Astrocyte (in vitro differentiated cells and primary cell): ENCODE results near the gene PKP3. TPM values are rescaled to one million over a fixed set of nuclear protein-coding genes. Genes with fewer than 3 reads are reported as not detected.

Experiments
- DNase-seq: peaks from one replicate; pipeline ENCODE4 v3.0.0-alpha.2; 2010; ENCODE audit warnings: low read depth
- FAIRE-seq: peaks from 2 replicates; lab custom pipeline; 2011; peaks lifted over from hg19 to GRCh38; lab: Jason Lieb, UNC
- H2AFZ ChIP-seq: 2 replicates; pipeline ENCODE4 v1.6.0; 2012; ENCODE audit warnings: low read depth, low read length, inconsistent platforms
- H3K27ac ChIP-seq: 2 replicates; pipeline ENCODE4 v1.5.1; 2011; ENCODE audit warnings: low read depth, low read length, inconsistent platforms
- H3K27me3 ChIP-seq: 2 replicates; pipeline ENCODE4 v1.6.0; 2011; ENCODE audit warnings: low read length, inconsistent platforms; ENCODE audit not compliant: insufficient read depth
- H3K36me3 ChIP-seq: 2 replicates; pipeline ENCODE4 v1.5.1; 2011; ENCODE audit warnings: low read length, inconsistent platforms; ENCODE audit not compliant: insufficient read depth
- H3K4me1 ChIP-seq: 2 replicates; pipeline ENCODE4 v1.5.1; 2011; ENCODE audit warnings: low read length, inconsistent platforms; ENCODE audit not compliant: insufficient read depth
- H3K4me2 ChIP-seq: 2 replicates; pipeline ENCODE4 v1.6.0; 2012; ENCODE audit warnings: low read length, inconsistent platforms
- H3K4me3 ChIP-seq: 2 replicates; pipeline ENCODE4 v1.5.1; 2011; ENCODE audit warnings: low read depth, mild to moderate bottlenecking, low read length, inconsistent platforms; ENCODE audit not compliant: insufficient read depth
- H3K79me2 ChIP-seq: 2 replicates; pipeline ENCODE4 v1.6.0; 2012; ENCODE audit warnings: mild to moderate bottlenecking, low read length, inconsistent platforms; ENCODE audit not compliant: insufficient read depth
- H3K9ac ChIP-seq: 2 replicates; pipeline ENCODE4 v1.6.0; 2012; ENCODE audit warnings: mild to moderate bottlenecking, low read length, inconsistent platforms
- H3K9me3 ChIP-seq: 2 replicates; pipeline ENCODE4 v1.5.1; 2012; ENCODE audit warnings: low read depth, mild to moderate bottlenecking, low read length, inconsistent platforms; ENCODE audit not compliant: insufficient read depth
- H4K20me1 ChIP-seq: 2 replicates; pipeline ENCODE4 v1.6.0; 2012; ENCODE audit warnings: low read length, inconsistent platforms; ENCODE audit not compliant: insufficient read depth
- H3K27ac Mint-ChIP-seq: one replicate; pipeline ENCODE4 v1.8.0; 2021; ENCODE audit warnings: mild to moderate bottlenecking, mixed read lengths; ENCODE audit not compliant: unreplicated experiment
- H3K27me3 Mint-ChIP-seq: one replicate; pipeline ENCODE4 v1.8.0; 2021; ENCODE audit warnings: low read depth, mixed read lengths; ENCODE audit not compliant: unreplicated experiment
- H3K36me3 Mint-ChIP-seq: one replicate; pipeline ENCODE4 v1.8.0; 2021; ENCODE audit warnings: low read depth, mixed read lengths; ENCODE audit not compliant: unreplicated experiment
- H3K4me1 Mint-ChIP-seq: one replicate; pipeline ENCODE4 v1.8.0; 2021; ENCODE audit warnings: low read depth, mixed read lengths; ENCODE audit not compliant: unreplicated experiment
- H3K4me3 Mint-ChIP-seq: one replicate; pipeline ENCODE4 v1.8.0; 2021; ENCODE audit warnings: mild to moderate bottlenecking, moderate library complexity, mixed read lengths; ENCODE audit not compliant: unreplicated experiment
- H3K9me3 Mint-ChIP-seq: one replicate; pipeline ENCODE4 v1.8.0; 2021; ENCODE audit warnings: mild to moderate bottlenecking, mixed read lengths; ENCODE audit not compliant: unreplicated experiment
- CTCF ChIP-seq: IDR thresholded peaks from 2 replicates; pipeline ENCODE4 v1.5.1; 2011; ENCODE audit warnings: low read depth, mild to moderate bottlenecking, inconsistent platforms, low read length, moderate library complexity; ENCODE audit not compliant: insufficient read depth
- EZH2 ChIP-seq: IDR thresholded peaks from 2 replicates; pipeline ENCODE4 v1.6.1; 2012; ENCODE audit warnings: mild to moderate bottlenecking, low read length, inconsistent platforms; ENCODE audit not compliant: insufficient read depth
- total RNA-seq: library from RNA; stranded (reverse); gene quantifications from 2 replicates; pipeline ENCODE4 v1.2.1, GENCODE V29; 2021

PKP3 gene
- total RNA-seq, 1 donor from 2014 or later: 2.1 TPM

GRCh38 chr11:396948-397548 is 3.0 kb downstream of the PKP3 start:
- H3K27ac Mint-ChIP-seq: no peak overlapping the region
- no peak for FAIRE-seq
- H3K4me3 ChIP-seq: peak overlapping the region; percentile 52

GRCh38 chr11:398826-399225 is 4.8 kb downstream of the PKP3 start:
- Mint-ChIP-seq H3K9me3 (peaks cover 5% of the 10 kb centered on the region), H3K4me1 (no peaks in the 10 kb centered on the region), H3K27me3 (no peaks in the 10 kb centered on the region), H3K36me3 (no peaks in the 10 kb centered on the region), H3K4me3 (no peak overlapping the region), H3K27ac (no peak overlapping the region)
- Histone ChIP-seq H3K9me3 (no peaks in the 10 kb centered on the region), H3K27me3 (peaks cover 6% of the 10 kb centered on the region), H3K79me2 (no peaks in the 10 kb centered on the region), H3K4me1 (peaks cover 25% of the 10 kb centered on the region), H3K4me2 (no peak overlapping the region), H4K20me1 (no peaks in the 10 kb centered on the region), H2AFZ (no peak overlapping the region), H3K4me3 (no peak overlapping the region), H3K36me3 (no peaks in the 10 kb centered on the region), H3K9ac (no peak overlapping the region), H3K27ac (no peak overlapping the region)
- FAIRE-seq (no peak), DNase-seq (no peak)
- TF ChIP-seq EZH2 (no peak), CTCF (no peak)

More at GRCh38 chr11:396948-397548, 3.0 kb downstream of the PKP3 start:
- Mint-ChIP-seq H3K4me1 (no peaks in the 10 kb centered on the region), H3K36me3 (no peaks in the 10 kb centered on the region), H3K4me3 (no peak overlapping the region), H3K9me3 (peaks cover 5% of the 10 kb centered on the region), H3K27me3 (no peaks in the 10 kb centered on the region)
- Histone ChIP-seq H3K79me2 (no peaks in the 10 kb centered on the region), H3K27me3 (peaks cover 6% of the 10 kb centered on the region), H2AFZ (peak overlapping the region; percentile 92), H3K4me2 (peak overlapping the region; percentile 84), H3K9ac (peak overlapping the region; percentile 43), H4K20me1 (no peaks in the 10 kb centered on the region), H3K27ac (no peak overlapping the region), H3K9me3 (no peaks in the 10 kb centered on the region), H3K36me3 (no peaks in the 10 kb centered on the region), H3K4me1 (peaks cover 34% of the 10 kb centered on the region)
- peak; percentile 52 for DNase-seq
- TF ChIP-seq CTCF: peak; percentile 36
- no peak for TF ChIP-seq EZH2

- Histone ChIP-seq H3K4me1 (peaks cover 16% of the 10 kb centered on the region), H3K9me3 (no peaks in the 10 kb centered on the region), H3K4me2 (no peak overlapping the region), H3K4me3 (no peak overlapping the region), H4K20me1 (no peaks in the 10 kb centered on the region), H3K79me2 (no peaks in the 10 kb centered on the region), H3K27me3 (peaks cover 6% of the 10 kb centered on the region), H2AFZ (no peak overlapping the region), H3K9ac (no peak overlapping the region), H3K27ac (no peak overlapping the region), H3K36me3 (no peaks in the 10 kb centered on the region)
- Mint-ChIP-seq H3K4me1 (no peaks in the 10 kb centered on the region), H3K36me3 (no peaks in the 10 kb centered on the region), H3K9me3 (peaks cover 5% of the 10 kb centered on the region), H3K27ac (no peak overlapping the region), H3K27me3 (no peaks in the 10 kb centered on the region), H3K4me3 (no peak overlapping the region)
- DNase-seq: no peak
- TF ChIP-seq CTCF (no peak), EZH2 (peak; percentile 80)
- FAIRE-seq: no peak
Observed at GRCh38 chr11:399731-400211, 5.8 kb downstream of the PKP3 start.
